Tibial artery (tissue), 4 donors: Measurements from ENCODE around the gene C1RL.

Experiments used
- DNase-seq, 2 donors: peaks; one replicate each; pipeline ENCODE4 v3.0.0-alpha.2; 2019
- H3K27ac ChIP-seq, 2 donors: fragments of 200-600 bp; sonication (generic) in 1 of 2; 1 replicate in 1 of 2; 2 replicates in 1 of 2; pipeline ENCODE4 v1.5.1; 2018 to 2019; ENCODE audit warnings: mild to moderate bottlenecking in 1 of 2
- H3K27me3 ChIP-seq, 2 donors: fragments of 200-600 bp; sonication (generic) in 1 of 2; one replicate each; pipeline versions ENCODE4 v1.5.1 to v1.6.0; 2016 to 2019
- H3K36me3 ChIP-seq, 3 donors: fragments of 200-600 bp; sonication (generic) in 2 of 3; one replicate each; pipeline ENCODE4 v1.5.1; 2016 to 2019; ENCODE audit warnings: mild to moderate bottlenecking in 2 of 3
- H3K4me1 ChIP-seq, 4 donors: fragments of 200-600 bp; sonication (generic) in 2 of 4; 1 replicate in 3 of 4; 2 replicates in 1 of 4; pipeline ENCODE4 v1.5.1; 2016 to 2019
- H3K4me3 ChIP-seq, 2 donors: fragments of 200-600 bp; sonication (generic) in 1 of 2; 1 replicate in 1 of 2; 2 replicates in 1 of 2; pipeline ENCODE4 v1.5.1; 2018 to 2019; ENCODE audit warnings: mild to moderate bottlenecking in 2 of 2
- H3K9me3 ChIP-seq, 3 donors: fragments of 200-600 bp; sonication (generic) in 1 of 3; one replicate each; pipeline ENCODE4 v1.5.1; 2016 to 2019
- intact Hi-C: fragments of 100-400 bp; cut with DNase I; formaldehyde crosslinking; loops from one replicate; pipeline ENCODE4 v1.15.0; 2023; ENCODE audit warnings: low total_unique reads
- TF ChIP-seq, protein P1 (sequence below), 2 experiments: fragments of 200-600 bp in 1 of 2; fragments of 450-650 bp in 1 of 2; IDR thresholded peaks; one replicate each; pipeline ENCODE4 v1.5.1; 2017 to 2019; ENCODE audit warnings: antibody characterized with exemption in 2 of 2, mild to moderate bottlenecking in 1 of 2, moderate library complexity in 1 of 2

Gene C1RL

GRCh38 chr12:7146228-7146627 is 37.2 kb upstream of the C1RL start:
- H3K27me3 ChIP-seq = no peaks in the 10 kb centered on the region
- peaks cover 0 to 69% (median 42%) of the 10 kb centered on the region in 3 donors for H3K36me3 ChIP-seq
- intact Hi-C loops = no loop called here

GRCh38 chr12:7145671-7146070 is 36.7 kb upstream of the C1RL start:
- TF ChIP-seq, protein P1, sequence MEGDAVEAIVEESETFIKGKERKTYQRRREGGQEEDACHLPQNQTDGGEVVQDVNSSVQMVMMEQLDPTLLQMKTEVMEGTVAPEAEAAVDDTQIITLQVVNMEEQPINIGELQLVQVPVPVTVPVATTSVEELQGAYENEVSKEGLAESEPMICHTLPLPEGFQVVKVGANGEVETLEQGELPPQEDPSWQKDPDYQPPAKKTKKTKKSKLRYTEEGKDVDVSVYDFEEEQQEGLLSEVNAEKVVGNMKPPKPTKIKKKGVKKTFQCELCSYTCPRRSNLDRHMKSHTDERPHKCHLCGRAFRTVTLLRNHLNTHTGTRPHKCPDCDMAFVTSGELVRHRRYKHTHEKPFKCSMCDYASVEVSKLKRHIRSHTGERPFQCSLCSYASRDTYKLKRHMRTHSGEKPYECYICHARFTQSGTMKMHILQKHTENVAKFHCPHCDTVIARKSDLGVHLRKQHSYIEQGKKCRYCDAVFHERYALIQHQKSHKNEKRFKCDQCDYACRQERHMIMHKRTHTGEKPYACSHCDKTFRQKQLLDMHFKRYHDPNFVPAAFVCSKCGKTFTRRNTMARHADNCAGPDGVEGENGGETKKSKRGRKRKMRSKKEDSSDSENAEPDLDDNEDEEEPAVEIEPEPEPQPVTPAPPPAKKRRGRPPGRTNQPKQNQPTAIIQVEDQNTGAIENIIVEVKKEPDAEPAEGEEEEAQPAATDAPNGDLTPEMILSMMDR (IDR thresholded peaks at IDR 0.05) = no peak
- intact Hi-C loops = no loop called here
- H3K4me1 ChIP-seq = no peaks in the 10 kb centered on the region

More at GRCh38 chr12:7146228-7146627, 37.2 kb upstream of the C1RL start:
- Histone ChIP-seq H3K4me1 (no peaks in the 10 kb centered on the region), H3K9me3 (no peaks in the 10 kb centered on the region), H3K27ac (no peak overlapping the region), H3K4me3 (no peak overlapping the region)
- TF ChIP-seq, protein P1 (IDR thresholded peaks at IDR 0.05) = no peak
- DNase-seq = peak in 1 of 2 donors; percentile 10

DNA sequence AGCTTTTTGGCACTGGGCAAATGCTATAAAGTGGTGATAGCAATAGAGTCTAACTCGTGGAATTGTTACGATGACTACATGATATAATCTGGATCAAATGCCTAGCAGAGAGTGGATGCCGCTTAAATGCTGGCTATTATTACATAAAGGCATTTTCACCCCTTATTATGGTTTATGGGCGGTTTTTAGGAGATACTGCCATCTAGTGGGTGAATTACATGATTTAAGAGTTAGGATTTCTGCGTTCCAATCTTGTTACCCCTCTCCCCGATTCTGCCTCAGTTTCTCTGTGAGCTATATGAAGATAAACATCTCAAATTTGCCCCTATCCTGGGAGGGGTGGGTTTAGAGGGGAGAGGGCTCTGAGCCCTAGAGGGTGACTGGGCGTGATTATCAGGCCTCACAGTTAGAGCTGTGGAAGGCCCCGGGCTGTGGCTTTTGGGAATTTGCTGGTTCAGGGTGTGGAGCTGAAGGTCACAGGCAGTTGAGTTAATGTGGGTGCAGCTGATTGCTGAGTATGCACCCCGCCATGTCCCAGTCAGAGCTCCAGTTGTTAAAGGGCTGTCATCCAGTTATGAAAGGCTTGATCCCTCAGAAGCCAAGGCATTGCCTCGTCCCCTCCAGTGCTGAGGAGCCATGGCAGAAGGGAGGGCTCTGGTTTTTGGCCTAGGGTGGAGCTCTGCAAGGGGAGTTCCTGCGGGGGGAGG is 35.6 kb upstream of the C1RL start:
- Histone ChIP-seq H3K36me3 (peaks cover 0 to 59% (median 26%) of the 10 kb centered on the region in 3 donors), H3K27me3 (no peaks in the 10 kb centered on the region), H3K27ac (no peak overlapping the region), H3K4me1 (no peaks in the 10 kb centered on the region), H3K9me3 (no peaks in the 10 kb centered on the region), H3K4me3 (no peak overlapping the region)
- intact Hi-C loops = no loop called here
- peak in 1 of 2 donors; percentile 33 for DNase-seq
- TF ChIP-seq, protein P1 (IDR thresholded peaks at IDR 0.05) = peak; percentile 49 to 50

More at GRCh38 chr12:7145671-7146070, 36.7 kb upstream of the C1RL start:
- Histone ChIP-seq H3K4me3 (no peak overlapping the region), H3K36me3 (peaks cover 0 to 69% (median 36%) of the 10 kb centered on the region in 3 donors), H3K9me3 (no peaks in the 10 kb centered on the region), H3K27me3 (no peaks in the 10 kb centered on the region), H3K27ac (no peak overlapping the region)
- peak in 1 of 2 donors; percentile 10 for DNase-seq

DNA sequence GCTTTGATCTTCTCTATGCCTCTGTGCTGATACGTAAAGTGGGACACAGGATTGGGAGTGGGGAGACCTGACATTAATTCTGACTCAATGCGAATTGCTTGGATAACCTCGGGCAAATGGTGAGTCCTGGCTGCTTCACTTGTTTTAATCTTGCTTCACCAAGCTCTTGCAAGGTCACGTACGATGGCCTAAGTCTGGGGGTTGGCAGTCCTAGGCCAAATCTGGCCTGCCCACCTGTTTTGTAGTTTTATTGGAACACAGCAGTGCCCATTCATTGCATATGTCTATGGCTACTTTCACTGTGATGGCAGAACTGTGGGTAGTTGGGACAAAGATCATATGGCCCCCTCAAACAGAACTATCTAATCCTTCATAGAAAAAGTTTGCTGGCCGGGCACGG is 34.5 kb upstream of the C1RL start:
- Histone ChIP-seq H3K4me3 (no peak overlapping the region), H3K4me1 (no peaks in the 10 kb centered on the region), H3K27me3 (no peaks in the 10 kb centered on the region), H3K9me3 (no peaks in the 10 kb centered on the region), H3K27ac (no peak overlapping the region), H3K36me3 (peaks cover 0 to 53% (median 16%) of the 10 kb centered on the region in 3 donors)
- intact Hi-C loops = no loop called here
- peak in 1 of 2 donors; percentile 45 for DNase-seq
- TF ChIP-seq, protein P1 (IDR thresholded peaks at IDR 0.05) = no peak

DNA sequence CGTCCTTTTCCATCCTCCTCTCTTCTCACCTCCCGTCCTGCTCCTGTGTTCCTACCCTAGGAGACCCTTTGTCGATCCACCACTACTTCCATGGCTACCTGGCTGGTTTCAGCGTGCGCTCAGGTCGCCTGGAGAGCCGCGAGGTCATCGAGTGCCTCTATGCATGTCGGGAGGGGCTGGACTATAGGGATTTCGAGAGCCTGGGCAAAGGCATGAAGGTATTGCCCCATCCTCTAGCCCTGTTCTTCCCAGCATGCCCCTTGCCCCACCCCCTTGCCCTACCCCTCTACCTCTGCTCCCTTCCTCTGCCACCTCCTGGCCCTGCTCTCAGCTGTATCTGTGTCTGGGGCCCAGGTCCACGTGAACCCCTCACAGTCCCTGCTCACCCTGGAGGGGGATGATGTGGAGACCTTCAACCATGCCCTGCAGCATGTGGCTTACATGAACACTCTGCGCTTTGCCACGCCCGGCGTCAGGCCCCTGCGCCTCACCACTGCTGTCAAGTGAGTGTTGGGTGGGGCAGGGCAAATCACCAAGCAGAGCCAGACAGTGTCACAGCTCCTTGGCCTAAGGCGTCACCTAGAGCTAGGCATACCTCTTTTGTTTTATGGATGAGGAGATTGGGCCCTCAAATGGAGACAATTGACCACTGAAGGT is 33.9 kb upstream of the C1RL start:
- Histone ChIP-seq H3K4me1 (no peaks in the 10 kb centered on the region), H3K9me3 (no peaks in the 10 kb centered on the region), H3K36me3 (peaks cover 0 to 56% (median 15%) of the 10 kb centered on the region in 3 donors), H3K4me3 (no peak overlapping the region), H3K27ac (no peak overlapping the region), H3K27me3 (no peaks in the 10 kb centered on the region)
- TF ChIP-seq, protein P1 (IDR thresholded peaks at IDR 0.05) = no peak
- peak in 1 of 2 donors; percentile 49 for DNase-seq
- intact Hi-C loops = no loop called here
